ENCODE results near the gene FARS2. TPM values are rescaled to one million over a fixed set of nuclear protein-coding genes. Genes with fewer than 3 reads are reported as not detected.

Gene FARS2
- total RNA-seq, 2 donors from 2014 or later: 23.9 to 26.0 TPM

DNA sequence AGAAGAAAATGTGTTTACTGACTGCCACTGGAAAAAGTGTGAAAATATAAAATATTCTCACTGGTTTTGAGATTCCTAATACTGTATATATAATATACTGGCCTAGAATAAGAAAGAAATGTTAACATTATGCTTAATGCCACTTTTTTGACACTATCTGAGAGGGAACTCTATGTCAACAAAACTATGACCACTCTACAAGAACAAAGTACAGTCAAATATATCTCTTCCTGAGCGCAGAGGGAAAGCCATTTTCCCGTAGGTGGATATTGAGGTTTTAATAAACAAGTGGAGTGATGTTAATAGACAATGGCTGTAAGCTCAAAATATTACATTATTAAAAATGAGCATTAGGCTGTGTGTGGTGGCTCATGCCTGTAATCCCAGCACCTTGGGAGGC lies 25.5 kb upstream of the FARS2 start:
- Mint-ChIP-seq H3K27ac (no peak overlapping the region), H3K36me3 (ENCODE audit: insufficient read depth in 2 of 2) (peaks cover 0 to 2% of the 10 kb centered on the region in 2 donors), H3K9me3 (no peaks in the 10 kb centered on the region), H3K4me3 (no peak overlapping the region), H3K4me1 (ENCODE audit: low read depth) (peaks cover 11% of the 10 kb centered on the region), H3K27me3 (ENCODE audit: low read depth) (no peaks in the 10 kb centered on the region)
- DNase-seq (no peak), ATAC-seq (replicated peaks in 1 of 2) (no peak)

DNA sequence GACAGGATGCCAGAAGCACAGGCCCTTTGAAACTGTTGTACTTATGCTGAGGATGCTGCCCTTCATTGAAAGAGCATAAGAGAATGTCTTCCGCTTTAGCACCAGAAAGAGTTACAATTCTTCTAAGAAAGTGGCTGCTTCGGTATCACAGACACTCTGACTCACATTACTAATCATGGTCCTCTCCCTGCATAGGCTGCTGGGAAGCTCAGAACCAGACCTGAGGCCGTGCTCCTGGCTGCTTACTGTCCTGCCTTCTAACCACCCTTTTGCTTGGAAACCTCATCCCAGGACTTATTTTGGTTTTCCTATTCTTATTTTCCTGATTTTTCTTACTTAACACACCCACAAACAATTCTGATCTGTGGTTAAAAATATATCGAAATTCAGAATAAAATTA lies 23.5 kb upstream of the FARS2 start:
- Mint-ChIP-seq H3K27ac (no peak overlapping the region), H3K36me3 (ENCODE audit: insufficient read depth in 2 of 2) (peaks cover 0 to 2% of the 10 kb centered on the region in 2 donors), H3K27me3 (ENCODE audit: low read depth) (no peaks in the 10 kb centered on the region), H3K4me3 (no peak overlapping the region), H3K4me1 (ENCODE audit: low read depth) (peaks cover 4% of the 10 kb centered on the region), H3K9me3 (no peaks in the 10 kb centered on the region)
- DNase-seq (no peak), ATAC-seq (replicated peaks in 1 of 2) (no peak)

DNA sequence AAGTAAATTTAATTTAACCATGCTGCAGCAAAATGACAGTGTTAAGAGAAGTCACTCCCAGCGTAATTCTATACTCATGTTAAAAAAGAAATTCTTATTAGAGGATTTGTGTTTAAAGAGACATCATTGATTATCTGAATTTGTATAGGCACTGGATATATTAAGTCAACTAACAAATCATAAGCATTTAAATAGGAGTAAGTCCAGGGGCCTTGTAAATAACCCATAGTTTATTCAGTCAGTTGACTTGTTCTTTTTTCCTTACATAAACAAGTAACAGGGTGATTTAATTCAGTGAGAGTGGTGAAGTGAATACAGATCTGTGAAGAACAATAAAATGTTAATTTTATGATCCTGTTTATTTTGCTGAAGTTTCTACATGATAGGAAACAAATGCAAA lies 23.0 kb upstream of the FARS2 start:
- Mint-ChIP-seq H3K9me3 (no peaks in the 10 kb centered on the region), H3K36me3 (ENCODE audit: insufficient read depth in 2 of 2) (peaks cover 0 to 2% of the 10 kb centered on the region in 2 donors), H3K4me1 (ENCODE audit: low read depth) (no peaks in the 10 kb centered on the region), H3K27me3 (ENCODE audit: low read depth) (no peaks in the 10 kb centered on the region), H3K4me3 (no peak overlapping the region), H3K27ac (no peak overlapping the region)
- DNase-seq (no peak), ATAC-seq (replicated peaks in 1 of 2) (no peak)

DNA sequence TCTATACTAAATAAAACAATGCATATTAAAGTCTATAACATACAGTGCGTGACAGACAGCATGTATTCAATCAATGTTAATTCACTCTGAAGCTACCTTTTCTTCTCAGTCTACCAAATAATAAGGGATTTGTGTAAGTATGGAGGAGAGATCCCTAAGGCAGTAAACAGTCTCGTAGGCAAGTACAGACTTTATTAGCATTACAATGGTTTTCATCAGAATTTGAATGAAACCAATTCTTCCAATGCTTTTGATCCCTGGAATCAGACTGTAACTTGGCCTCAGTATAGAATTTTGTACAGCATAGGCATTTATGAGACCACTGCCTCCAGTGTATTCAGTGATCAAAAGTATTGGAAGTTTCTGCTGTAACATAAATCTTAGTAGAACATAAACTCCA lies 20.1 kb upstream of the FARS2 start:
- Mint-ChIP-seq H3K27me3 (ENCODE audit: low read depth) (no peaks in the 10 kb centered on the region), H3K27ac (no peak overlapping the region), H3K4me1 (ENCODE audit: low read depth) (peaks cover 6% of the 10 kb centered on the region), H3K9me3 (no peaks in the 10 kb centered on the region), H3K36me3 (ENCODE audit: insufficient read depth in 2 of 2) (no peaks in the 10 kb centered on the region), H3K4me3 (no peak overlapping the region)
- DNase-seq: no peak
- no peak for ATAC-seq (replicated peaks in 1 of 2)

DNA sequence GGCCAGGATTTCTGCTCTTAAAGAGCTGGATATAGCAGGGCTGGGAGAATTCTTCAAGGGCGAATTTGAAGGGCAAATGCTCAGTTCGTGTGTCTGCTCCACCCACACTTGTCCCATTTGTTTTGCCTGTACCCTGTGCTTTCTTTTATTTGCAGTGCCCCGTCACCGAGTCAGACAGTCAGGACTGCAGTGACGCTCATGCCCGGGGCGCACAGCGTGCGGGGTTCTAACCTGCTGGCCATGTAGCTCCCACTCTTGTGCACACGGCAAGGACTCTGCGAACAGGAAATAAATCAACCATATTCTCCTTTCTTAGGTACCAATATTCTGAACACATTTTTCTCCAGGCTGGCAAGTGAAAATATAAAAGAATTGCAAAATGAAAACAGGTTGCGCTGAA lies 18.2 kb upstream of the FARS2 start:
- Mint-ChIP-seq H3K4me3 (no peak overlapping the region), H3K27ac (no peak overlapping the region), H3K4me1 (ENCODE audit: low read depth) (peaks cover 6% of the 10 kb centered on the region), H3K27me3 (ENCODE audit: low read depth) (no peaks in the 10 kb centered on the region), H3K9me3 (no peaks in the 10 kb centered on the region), H3K36me3 (ENCODE audit: insufficient read depth in 2 of 2) (no peaks in the 10 kb centered on the region)
- no peak for DNase-seq
- ATAC-seq (replicated peaks in 1 of 2): no peak

DNA sequence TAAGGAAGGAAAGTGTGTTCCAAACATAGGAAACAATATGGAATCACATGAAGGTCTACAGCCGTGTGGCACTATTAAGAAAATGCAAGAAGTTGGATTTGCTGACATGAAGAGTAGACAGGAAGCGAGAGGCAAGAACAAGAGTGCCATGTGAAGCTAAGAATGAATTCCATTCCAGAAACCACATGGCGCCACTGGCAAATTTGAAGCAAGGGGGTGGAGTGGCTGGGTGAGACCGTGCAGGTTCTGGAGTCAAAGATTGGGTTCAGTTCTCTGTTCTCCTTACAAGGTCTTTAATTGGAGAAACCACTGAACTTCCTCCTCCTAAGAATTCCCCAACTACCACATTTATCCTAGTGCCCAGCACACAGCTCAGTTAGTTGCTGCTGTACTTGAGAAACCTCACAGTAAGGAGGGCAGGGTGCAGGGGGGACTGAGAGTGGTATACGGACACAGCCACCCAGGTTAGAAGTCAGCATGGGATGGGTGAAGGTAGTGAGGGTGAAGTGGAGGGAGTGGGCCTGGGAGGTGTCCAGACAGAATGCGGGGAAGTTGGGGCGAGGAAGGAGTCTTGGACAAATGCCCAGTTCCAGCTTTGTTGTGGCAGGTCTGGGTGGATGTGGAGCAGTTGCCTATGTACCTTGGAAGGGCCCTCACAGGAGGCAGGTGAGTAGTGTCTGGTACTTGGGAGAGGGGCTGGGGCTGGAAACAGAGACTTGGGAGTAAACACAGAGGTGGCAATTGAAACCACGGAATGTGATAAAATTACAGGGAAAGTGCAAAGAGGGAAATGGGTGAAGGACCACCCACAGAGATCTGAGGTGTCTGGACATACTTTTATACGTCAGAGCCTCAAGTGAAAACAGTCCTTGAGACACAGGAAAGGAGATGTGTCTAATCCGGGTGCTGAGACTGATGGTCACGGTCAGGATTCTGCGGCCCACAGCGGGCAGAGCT lies 14.9 kb upstream of the FARS2 start:
- H3K27ac Mint-ChIP-seq: no peak overlapping the region
- peaks cover 13% of the 10 kb centered on the region for H3K4me1 Mint-ChIP-seq (ENCODE audit: low read depth)
- no peak overlapping the region for H3K4me3 Mint-ChIP-seq
- peaks cover 2 to 8% of the 10 kb centered on the region in 2 donors for H3K36me3 Mint-ChIP-seq (ENCODE audit: insufficient read depth in 2 of 2)
- no peak for DNase-seq
- no peak for ATAC-seq (replicated peaks in 1 of 2)
- peaks cover 0 to 3% of the 10 kb centered on the region in 2 donors for H3K9me3 Mint-ChIP-seq
- H3K27me3 Mint-ChIP-seq (ENCODE audit: low read depth): no peaks in the 10 kb centered on the region

DNA sequence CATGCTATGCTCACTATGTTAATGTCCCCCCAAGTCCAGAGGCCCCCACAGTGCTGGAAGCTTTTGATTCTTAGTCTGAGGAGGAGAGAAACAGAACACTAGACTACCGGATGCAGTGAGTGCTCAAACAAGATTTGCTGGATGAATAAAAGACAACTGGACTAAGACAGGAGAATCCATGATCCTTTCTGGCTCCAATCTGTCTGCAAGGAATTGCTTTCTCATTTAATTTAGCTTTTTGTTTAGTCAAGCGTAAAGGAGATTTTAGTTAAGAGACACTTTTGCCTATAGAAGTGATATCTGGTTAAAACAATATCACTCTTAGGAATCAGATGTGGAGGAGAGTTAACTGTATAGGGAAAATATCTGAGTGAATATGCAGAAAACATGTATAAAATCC lies 14.1 kb upstream of the FARS2 start:
- Mint-ChIP-seq H3K4me3 (no peak overlapping the region), H3K4me1 (ENCODE audit: low read depth) (peaks cover 13% of the 10 kb centered on the region), H3K9me3 (peaks cover 0 to 3% of the 10 kb centered on the region in 2 donors), H3K36me3 (ENCODE audit: insufficient read depth in 2 of 2) (peaks cover 4 to 8% of the 10 kb centered on the region in 2 donors), H3K27me3 (ENCODE audit: low read depth) (no peaks in the 10 kb centered on the region), H3K27ac (no peak overlapping the region)
- ATAC-seq (replicated peaks in 1 of 2) (no peak), DNase-seq (no peak)

DNA sequence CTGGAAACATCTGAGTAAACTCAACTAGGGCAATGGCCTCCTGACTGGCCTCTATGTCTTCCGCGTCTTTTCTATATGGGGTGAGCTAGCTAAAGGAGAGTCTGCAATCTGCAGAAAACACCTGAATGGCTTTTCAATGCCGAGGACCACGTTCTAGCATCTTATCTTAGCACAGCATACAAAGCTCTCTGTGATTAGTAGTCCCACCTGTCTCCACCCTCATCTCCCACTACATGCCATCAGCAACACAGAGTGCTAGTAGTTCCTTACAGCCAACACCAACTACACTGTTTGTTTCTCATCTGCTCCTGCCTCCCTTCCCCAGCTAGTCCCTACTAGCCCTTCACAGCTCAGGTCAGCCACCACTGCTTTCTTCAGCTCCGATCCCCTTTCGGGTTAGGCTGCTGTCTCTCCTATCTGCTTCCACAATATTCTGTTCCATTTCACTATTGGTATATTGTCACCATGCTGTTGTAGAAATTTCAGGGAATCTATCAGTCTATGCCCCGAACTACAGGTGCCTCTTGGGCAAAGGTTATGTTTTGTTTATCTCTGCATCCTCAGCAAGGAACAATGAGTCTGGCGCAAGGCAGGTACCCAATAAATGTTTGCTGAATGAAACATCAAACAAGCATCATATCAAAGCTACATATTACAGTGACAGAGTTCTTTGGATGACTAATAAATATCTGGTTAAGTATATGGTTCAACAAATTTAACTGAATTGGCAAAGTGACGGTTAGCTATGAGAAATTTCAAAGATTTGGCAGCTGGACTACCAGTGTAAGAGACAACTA lies 12.8 kb upstream of the FARS2 start:
- no peak for ATAC-seq (replicated peaks in 1 of 2)
- Mint-ChIP-seq H3K36me3 (ENCODE audit: insufficient read depth in 2 of 2) (peaks cover 8 to 10% of the 10 kb centered on the region in 2 donors), H3K27me3 (ENCODE audit: low read depth) (no peaks in the 10 kb centered on the region), H3K4me3 (no peak overlapping the region), H3K27ac (no peak overlapping the region), H3K4me1 (ENCODE audit: low read depth) (peaks cover 18% of the 10 kb centered on the region), H3K9me3 (peaks cover 3% of the 10 kb centered on the region in 2 donors)
- no peak for DNase-seq

DNA sequence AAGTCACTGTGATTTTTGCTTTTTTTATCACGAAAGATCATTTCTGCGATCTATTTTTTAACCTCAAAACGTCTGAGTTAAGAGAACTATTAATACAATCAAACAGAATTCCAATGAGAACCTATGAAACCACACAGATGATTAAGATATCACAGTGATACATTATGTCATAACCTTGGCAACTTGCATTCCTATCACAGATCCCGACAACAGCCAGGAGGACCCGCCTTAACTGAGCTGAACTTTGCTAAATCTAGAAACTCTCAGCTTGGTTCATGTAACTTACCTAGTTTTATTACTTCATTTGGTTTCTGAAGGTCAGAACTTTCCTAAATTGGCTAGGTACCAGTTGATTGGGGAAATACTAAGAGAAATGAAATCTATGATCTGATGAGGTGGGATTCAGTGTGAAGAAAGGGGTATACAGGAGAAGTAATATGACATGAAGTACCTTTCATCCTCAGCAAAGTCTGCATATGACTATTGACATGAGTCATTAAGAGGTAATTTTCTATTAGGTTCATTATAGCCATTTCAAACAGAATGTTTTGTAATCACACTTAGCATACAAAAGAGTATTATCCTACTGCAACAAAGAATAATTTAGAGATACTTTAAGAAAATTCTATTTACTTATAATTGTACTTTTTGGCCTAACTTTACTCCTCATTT lies 11.7 kb upstream of the FARS2 start:
- Mint-ChIP-seq H3K27me3 (ENCODE audit: low read depth) (no peaks in the 10 kb centered on the region), H3K36me3 (ENCODE audit: insufficient read depth in 2 of 2) (peaks cover 8 to 10% of the 10 kb centered on the region in 2 donors), H3K4me1 (ENCODE audit: low read depth) (peaks cover 18% of the 10 kb centered on the region), H3K9me3 (peaks cover 3% of the 10 kb centered on the region in 2 donors), H3K27ac (no peak overlapping the region), H3K4me3 (no peak overlapping the region)
- DNase-seq (no peak), ATAC-seq (replicated peaks in 1 of 2) (no peak)

DNA sequence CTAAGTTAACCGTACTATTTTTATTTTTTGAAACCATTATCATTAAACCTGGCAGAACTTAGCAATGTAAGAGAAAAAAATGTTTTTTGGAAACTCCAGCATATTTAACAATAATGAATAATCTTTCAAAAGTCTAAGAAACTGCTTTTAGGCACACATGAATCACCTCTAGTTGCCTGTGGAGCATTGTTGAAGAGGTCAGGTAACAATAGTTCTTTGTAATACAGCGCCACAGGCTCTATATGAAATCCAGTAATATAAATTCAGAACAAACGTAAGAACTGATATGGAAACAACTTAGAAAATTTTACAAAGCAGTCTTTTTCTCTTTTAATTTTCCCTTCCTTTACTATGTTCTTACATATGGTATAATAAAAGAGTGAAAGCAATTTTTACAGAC lies 10.9 kb upstream of the FARS2 start:
- Mint-ChIP-seq H3K36me3 (ENCODE audit: insufficient read depth in 2 of 2) (peaks cover 10% of the 10 kb centered on the region in 2 donors), H3K9me3 (peaks cover 3% of the 10 kb centered on the region in 2 donors), H3K4me3 (no peak overlapping the region), H3K4me1 (ENCODE audit: low read depth) (peaks cover 22% of the 10 kb centered on the region), H3K27ac (no peak overlapping the region), H3K27me3 (ENCODE audit: low read depth) (no peaks in the 10 kb centered on the region)
- DNase-seq (no peak), ATAC-seq (replicated peaks in 1 of 2) (no peak)

DNA sequence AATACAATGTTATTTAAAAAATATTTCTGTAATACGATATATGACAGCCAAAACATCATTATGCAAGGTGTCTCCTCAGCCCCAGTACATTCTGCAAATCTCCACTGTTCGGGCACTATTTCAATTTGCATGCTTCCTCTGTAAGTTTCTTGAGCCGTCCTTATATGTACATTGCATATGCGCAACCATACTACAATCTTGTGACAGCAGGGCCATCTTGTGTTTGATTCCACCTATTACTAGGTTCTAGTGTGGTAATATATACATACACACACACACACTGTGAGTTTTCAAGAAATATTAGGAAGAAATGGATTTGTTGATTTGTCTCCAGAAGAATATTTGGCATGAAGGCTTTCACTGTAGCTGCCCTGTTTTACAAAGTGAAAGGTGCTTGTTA lies 10.4 kb upstream of the FARS2 start:
- Mint-ChIP-seq H3K27me3 (ENCODE audit: low read depth) (no peaks in the 10 kb centered on the region), H3K4me1 (ENCODE audit: low read depth) (peaks cover 18% of the 10 kb centered on the region), H3K9me3 (peaks cover 3% of the 10 kb centered on the region in 2 donors), H3K27ac (no peak overlapping the region), H3K36me3 (ENCODE audit: insufficient read depth in 2 of 2) (peaks cover 10% of the 10 kb centered on the region in 2 donors), H3K4me3 (no peak overlapping the region)
- ATAC-seq (replicated peaks in 1 of 2): no peak
- no peak for DNase-seq

DNA sequence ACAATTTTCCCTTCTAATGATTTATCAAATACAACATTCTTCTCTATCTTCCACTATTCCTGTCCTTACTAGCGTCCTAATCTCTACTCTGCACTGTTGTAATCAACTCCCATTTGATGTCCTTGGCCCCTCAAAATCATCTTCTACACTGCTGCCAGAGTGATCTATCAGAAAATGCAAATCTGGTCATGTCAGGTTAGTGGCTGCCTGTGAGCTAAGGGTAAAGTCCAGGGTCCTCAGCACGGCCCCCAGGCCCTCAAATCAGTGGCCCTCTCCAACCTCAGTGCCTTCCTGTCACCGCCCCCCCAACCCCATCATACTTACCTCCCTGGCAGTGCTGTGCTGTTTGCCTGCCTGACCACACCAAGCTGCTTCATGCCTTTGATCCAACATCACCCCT lies 4.4 kb upstream of the FARS2 start:
- H3K4me3 Mint-ChIP-seq: no peak overlapping the region
- peaks cover 10 to 13% of the 10 kb centered on the region in 2 donors for H3K36me3 Mint-ChIP-seq (ENCODE audit: insufficient read depth in 2 of 2)
- peak overlapping the region; percentile 12 for H3K27ac Mint-ChIP-seq
- H3K9me3 Mint-ChIP-seq: peaks cover 0 to 3% of the 10 kb centered on the region in 2 donors
- ATAC-seq (replicated peaks in 1 of 2) (no peak), DNase-seq (no peak)
- H3K4me1 Mint-ChIP-seq (ENCODE audit: low read depth): peaks cover 47% of the 10 kb centered on the region
- no peaks in the 10 kb centered on the region for H3K27me3 Mint-ChIP-seq (ENCODE audit: low read depth)

DNA sequence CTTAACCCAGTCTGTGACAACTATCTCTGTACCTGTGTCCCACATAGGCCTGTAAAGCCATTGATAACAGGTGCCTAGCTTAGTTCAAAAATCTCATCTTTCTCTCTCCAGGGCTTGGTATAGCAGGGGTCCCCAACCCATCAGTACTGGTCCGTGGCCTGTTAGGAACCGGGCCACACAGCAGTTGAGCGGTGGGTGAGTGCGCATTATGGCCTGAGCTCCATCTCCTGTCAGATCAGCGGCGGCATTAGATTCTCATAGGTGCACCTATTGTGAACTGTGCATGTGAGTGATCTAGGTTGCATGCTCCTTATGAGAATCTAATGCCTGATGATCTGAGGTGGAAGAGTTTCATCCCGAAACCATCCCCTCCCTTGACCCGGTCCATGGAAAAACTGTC lies 3.9 kb upstream of the FARS2 start:
- Mint-ChIP-seq H3K27me3 (ENCODE audit: low read depth) (no peaks in the 10 kb centered on the region), H3K9me3 (peaks cover 0 to 2% of the 10 kb centered on the region in 2 donors), H3K4me1 (ENCODE audit: low read depth) (peaks cover 46% of the 10 kb centered on the region), H3K4me3 (peak overlapping the region in 1 of 2 donors; percentile 19), H3K36me3 (ENCODE audit: insufficient read depth in 2 of 2) (peaks cover 10 to 11% of the 10 kb centered on the region in 2 donors), H3K27ac (no peak overlapping the region)
- ATAC-seq (replicated peaks in 1 of 2): no peak
- DNase-seq: no peak
